ENCODE measurements around the gene TRMT10A. TPM values are rescaled to one million over a fixed set of nuclear protein-coding genes. Genes with fewer than 3 reads are reported as not detected.
A peak's percentile ranks its signal among the peaks of the same experiment; 100 is the strongest.

Gene TRMT10A
- total and polyA plus RNA-seq, 2 of the 13 experiments (the other 11 are each of a cell fraction or from before 2014, with no cell fraction given): 3.9 to 12.6 TPM

- no peak for TF ChIP-seq TRIM24 (CRISPR knock-in tag; IDR thresholded peaks at IDR 0.05)
- peak; percentile 83 for TF ChIP-seq ZBTB20 (CRISPR knock-in tag; IDR thresholded peaks at IDR 0.05; ENCODE audit: borderline replicate concordance, low read depth)
- peak; percentile 79 for TF ChIP-seq ARID5B (CRISPR knock-in tag; IDR thresholded peaks at IDR 0.05)
- TF ChIP-seq ZNF550 (CRISPR knock-in tag; IDR thresholded peaks at IDR 0.05; ENCODE audit: borderline replicate concordance): no peak
- no peak for TF ChIP-seq ATAD3A (CRISPR knock-in tag; IDR thresholded peaks at IDR 0.05)
- no peak for TF ChIP-seq ZNF496 (CRISPR knock-in tag; IDR thresholded peaks at IDR 0.05; ENCODE audit: insufficient replicate concordance)
- TF ChIP-seq KDM3A (CRISPR knock-in tag; IDR thresholded peaks at IDR 0.05; ENCODE audit: low read depth): 0 out of 2 replicates have a peak, but pooled peaks have one; percentile 39
- TF ChIP-seq PITX1 (CRISPR knock-in tag; IDR thresholded peaks at IDR 0.05): peak; percentile 66; the same call in 1 of the 2 replicates
- no peak for TF ChIP-seq UBTF (CRISPR knock-in tag; IDR thresholded peaks at IDR 0.05)
- TF ChIP-seq TFDP1 (CRISPR knock-in tag; IDR thresholded peaks at IDR 0.05; ENCODE audit: borderline replicate concordance): 0 out of 2 replicates have a peak, but pooled peaks have one; percentile 17
- TF ChIP-seq GZF1 (CRISPR knock-in tag; IDR thresholded peaks at IDR 0.05): peak; percentile 52; the same call in 1 of the 2 replicates
- TF ChIP-seq ZNF773 (CRISPR knock-in tag; IDR thresholded peaks at IDR 0.05; ENCODE audit: borderline replicate concordance): no peak
- TF ChIP-seq PRPF4 (IDR thresholded peaks at IDR 0.05; ENCODE audit: low read depth, low read length, poor library complexity, severe bottlenecking): no peak
- TF ChIP-seq MAF1 (CRISPR knock-in tag; IDR thresholded peaks at IDR 0.05; ENCODE audit: borderline replicate concordance): no peak
- no peak for TF ChIP-seq GLI4 (CRISPR knock-in tag; IDR thresholded peaks at IDR 0.05; ENCODE audit: borderline replicate concordance)
- peak; percentile 23; the same call in 1 of the 2 replicates for TF ChIP-seq ZBTB25 (CRISPR knock-in tag; IDR thresholded peaks at IDR 0.05)
- no peak for TF ChIP-seq ZNF572 (CRISPR knock-in tag; IDR thresholded peaks at IDR 0.05)
- no peak for TF ChIP-seq ZBTB38 (CRISPR knock-in tag; IDR thresholded peaks at IDR 0.05)
- TF ChIP-seq NFE2L1 (CRISPR knock-in tag; IDR thresholded peaks at IDR 0.05; ENCODE audit: borderline replicate concordance): no peak
Observed at GRCh38 chr4:99574530-99575324, 10.9 kb upstream of the TRMT10A start, which contains the start of gene MTTP (continued).

All from HepG2 (cell line).